HepG2 (cell line): ENCODE data around the gene SLC2A11. TPM values are rescaled to one million over a fixed set of nuclear protein-coding genes. Genes with fewer than 3 reads are reported as not detected.

Experiments
- ARID3A ChIP-seq: IDR thresholded peaks from 2 replicates; pipeline ENCODE4 v1.6.1; 2012; ENCODE audit warnings: low read depth, low read length, improper control_type of control experiment
- CBX1 ChIP-seq: IDR thresholded peaks from one replicate; pipeline ENCODE4 v1.6.1; 2016; ENCODE audit warnings: antibody characterized with exemption, low read depth
- CEBPB ChIP-seq: IDR thresholded peaks from 2 replicates; pipeline ENCODE4 v1.6.1; 2011; ENCODE audit warnings: low read depth, low read length, improper control_type of control experiment, borderline replicate concordance
- EHMT2 ChIP-seq: fragments of 200-600 bp; sonication (generic); IDR thresholded peaks from 2 replicates; pipeline ENCODE4 v1.7.0; 2017; ENCODE audit warnings: antibody characterized with exemption, low read depth, low read length, borderline replicate concordance
- KLF9 ChIP-seq: IDR thresholded peaks from 2 replicates; pipeline ENCODE4 v1.6.1; 2016; ENCODE audit warnings: low read depth
- MXD4 ChIP-seq: IDR thresholded peaks from 2 replicates; pipeline ENCODE4 v1.6.1; 2016; ENCODE audit warnings: mild to moderate bottlenecking, missing biosample characterization, missing genetic modification reagents
- NCOA1 ChIP-seq: sonication (generic); formaldehyde crosslinking; IDR thresholded peaks from 2 replicates; pipeline ENCODE4 v1.9.0; 2021; ENCODE audit warnings: missing genetic modification reagents
- NCOA5 ChIP-seq: sonication (generic); formaldehyde crosslinking; IDR thresholded peaks from 2 replicates; pipeline ENCODE4 v1.4.0; 2020; ENCODE audit warnings: missing genetic modification reagents
- PLSCR1 ChIP-seq: sonication (generic); formaldehyde crosslinking; IDR thresholded peaks from 2 replicates; pipeline ENCODE4 v1.5.0; 2020; ENCODE audit warnings: missing genetic modification reagents, mild to moderate bottlenecking, borderline replicate concordance
- RELA ChIP-seq: sonication (generic); formaldehyde crosslinking; IDR thresholded peaks from 2 replicates; pipeline ENCODE4 v1.4.0; 2020; ENCODE audit warnings: missing genetic modification reagents
- SIX4 ChIP-seq: sonication (generic); formaldehyde crosslinking; IDR thresholded peaks from 2 replicates; pipeline ENCODE4 v1.4.0; 2020; ENCODE audit warnings: missing genetic modification reagents
- TAF15 ChIP-seq: fragments of 200-400 bp; formaldehyde crosslinking; IDR thresholded peaks from one replicate; pipeline ENCODE4 v1.6.1; 2018; ENCODE audit warnings: mild to moderate bottlenecking, low read depth, low read length; ENCODE audit not compliant: poor library complexity, severe bottlenecking
- TBL1XR1 ChIP-seq: fragments of 150-350 bp; IDR thresholded peaks from 2 replicates; pipeline ENCODE4 v1.6.1; 2014; ENCODE audit warnings: borderline replicate concordance, low read length; ENCODE audit not compliant: partially characterized antibody
- TFDP2 ChIP-seq: sonication (generic); formaldehyde crosslinking; IDR thresholded peaks from 2 replicates; pipeline ENCODE4 v1.4.0; 2020; ENCODE audit warnings: missing genetic modification reagents
- U2AF1 ChIP-seq: fragments of 200-400 bp; formaldehyde crosslinking; optimal IDR thresholded peaks from 2 replicates; pipeline ENCODE3; 2017; ENCODE audit warnings: mild to moderate bottlenecking, low read depth, low read length
- ZBTB25 ChIP-seq: IDR thresholded peaks from 2 replicates; pipeline ENCODE4 v1.6.1; 2018; ENCODE audit warnings: missing genetic modification reagents
- ZNF274 ChIP-seq: sonication (generic); formaldehyde crosslinking; IDR thresholded peaks from 2 replicates; pipeline ENCODE4 v1.5.1; 2020; ENCODE audit warnings: mild to moderate bottlenecking, missing genetic modification reagents
- ZNF333 ChIP-seq: sonication (generic); formaldehyde crosslinking; IDR thresholded peaks from 2 replicates; pipeline ENCODE4 v1.4.0; 2020; ENCODE audit warnings: mild to moderate bottlenecking, missing genetic modification reagents, borderline replicate concordance
- ZNF33A ChIP-seq: sonication (generic); formaldehyde crosslinking; IDR thresholded peaks from 2 replicates; pipeline ENCODE4 v1.5.1; 2020; ENCODE audit warnings: missing genetic modification reagents, mild to moderate bottlenecking, moderate library complexity, borderline replicate concordance
- ZNF367 ChIP-seq: sonication (generic); formaldehyde crosslinking; IDR thresholded peaks from 2 replicates; pipeline ENCODE4 v1.4.0; 2020; ENCODE audit warnings: missing genetic modification reagents, borderline replicate concordance
- ZNF430 ChIP-seq: sonication (generic); formaldehyde crosslinking; IDR thresholded peaks from 2 replicates; pipeline ENCODE4 v1.9.0; 2021; ENCODE audit warnings: mild to moderate bottlenecking, missing genetic modification reagents
- ZNF513 ChIP-seq: sonication (generic); formaldehyde crosslinking; conservative IDR thresholded peaks from 2 replicates; pipeline ENCODE4 v1.5.0; 2020; ENCODE audit warnings: missing genetic modification reagents
- ZNF589 ChIP-seq: sonication (generic); formaldehyde crosslinking; conservative IDR thresholded peaks from 2 replicates; pipeline ENCODE4 v1.8.0; 2022; ENCODE audit warnings: mild to moderate bottlenecking, moderate library complexity, missing genetic modification reagents
- ZNF724P ChIP-seq: sonication (generic); formaldehyde crosslinking; IDR thresholded peaks from 2 replicates; pipeline ENCODE4 v1.8.0; 2022; ENCODE audit warnings: missing genetic modification reagents, borderline replicate concordance
- polyA plus RNA-seq, 8 experiments: library from polyadenylated mRNA; depleted of rRNA in 3 of 8; stranded (reverse) in 7 of 8; unstranded in 1 of 8; fragments of >200 nt; fragmentation: Illumina TruSeq in 4 of 8; extraction: Trizol in 4 of 8; gene quantifications; 2 replicates each; pipeline versions ENCODE4 v1.2.1 to v1.2.3, GENCODE V29; 2011 to 2016; ENCODE audit warnings: low read depth in 4 of 8, missing spikeins in 1 of 8, mixed read lengths in 1 of 8; ENCODE audit not compliant: insufficient read depth in 1 of 8
- total RNA-seq, 5 experiments: library from RNA; depleted of rRNA; stranded (reverse); fragments of >200 nt; fragmentation: Illumina TruSeq; extraction: Trizol; gene quantifications; 2 replicates each; pipeline ENCODE4 v1.2.3, GENCODE V29; 2016; ENCODE audit warnings: low read depth in 1 of 5

SLC2A11 gene
- total and polyA plus RNA-seq, 2 of the 13 experiments (the other 11 are each of a cell fraction or from before 2014, with no cell fraction given), result 15.2 to 15.4 TPM

GRCh38 chr22:23893945-23894709 lies 36.5 kb downstream of the SLC2A11 start, which contains the start of gene MIF (continued):
- TF ChIP-seq ZNF724P (CRISPR knock-in tag) (no peak; the same call in 1 of the 2 replicates), SIX4 (CRISPR knock-in tag) (no peak), CEBPB (no peak), ZNF333 (no peak; the same call in 1 of the 2 replicates), ZNF430 (CRISPR knock-in tag) (peak; percentile 89), U2AF1 (no peak), PLSCR1 (CRISPR knock-in tag) (0 out of 2 replicates have a peak, but pooled peaks have one; percentile 2), TAF15 (peak; percentile 86), RELA (CRISPR knock-in tag) (no peak), ZNF33A (peak; percentile 80; the same call in 1 of the 2 replicates), EHMT2 (no peak), ZNF589 (CRISPR knock-in tag) (no peak; the same call in 1 of the 2 replicates), TFDP2 (no peak; the same call in 1 of the 2 replicates), ZBTB25 (CRISPR knock-in tag) (no peak; the same call in 1 of the 2 replicates), ZNF513 (CRISPR knock-in tag) (peak; percentile 14; the same call in 1 of the 2 replicates), ZNF274 (peak; percentile 49), ARID3A (no peak), MXD4 (CRISPR knock-in tag) (0 out of 2 replicates have a peak, but pooled peaks have one; percentile 40), KLF9 (no peak), CBX1 (no peak), NCOA1 (CRISPR knock-in tag) (peak; percentile 85; the same call in 1 of the 2 replicates), NCOA5 (CRISPR knock-in tag) (no peak), ZNF367 (CRISPR knock-in tag) (peak; percentile 63; the same call in 1 of the 2 replicates), TBL1XR1 (no peak)
